GM19239 (cell line): Measurements from ENCODE around the gene PTPRM.
"Not testable (repeated sequence)": the region's sequence is repeated elsewhere in the genome, so short reads cannot be mapped to it uniquely, and the experiment has no call there.

ENCODE experiments used
- DNase-seq: peaks from one replicate; pipeline ENCODE4 v3.0.0; 2011; ENCODE audit warnings: low spot score; ENCODE audit not compliant: insufficient read length
- FAIRE-seq: peaks from 2 replicates; lab custom pipeline; 2011; peaks lifted over from hg19 to GRCh38; lab: Jason Lieb, UNC

Gene PTPRM

GRCh38 chr18:7711495-7711894 lies 144.4 kb downstream of the PTPRM start:
- DNase-seq: no peak
- no peak for FAIRE-seq

GRCh38 chr18:7720395-7720794 lies 153.3 kb downstream of the PTPRM start:
- no peak for FAIRE-seq

GRCh38 chr18:7721532-7721931 lies 154.4 kb downstream of the PTPRM start:
- DNase-seq (no peak), FAIRE-seq (no peak)

More at GRCh38 chr18:7720395-7720794, 153.3 kb downstream of the PTPRM start:
- DNase-seq: no peak

GRCh38 chr18:7722955-7723354 lies 155.8 kb downstream of the PTPRM start:
- FAIRE-seq (no peak), DNase-seq (no peak)

- DNase-seq: no peak
- FAIRE-seq: no peak
Measured at GRCh38 chr18:7723558-7723957, 156.4 kb downstream of the PTPRM start.

GRCh38 chr18:7725473-7725872 lies 158.4 kb downstream of the PTPRM start:
- DNase-seq (no peak), FAIRE-seq (no peak)

- no peak for FAIRE-seq
Measured at GRCh38 chr18:7725897-7726296, 158.8 kb downstream of the PTPRM start.

GRCh38 chr18:7726522-7726921 lies 159.4 kb downstream of the PTPRM start:
- no peak for DNase-seq
- no peak for FAIRE-seq

More at GRCh38 chr18:7725897-7726296, 158.8 kb downstream of the PTPRM start:
- DNase-seq: no peak

GRCh38 chr18:7727361-7728076 lies 160.4 kb downstream of the PTPRM start:
- FAIRE-seq: no peak
- DNase-seq: no peak

GRCh38 chr18:7728297-7728696 lies 161.2 kb downstream of the PTPRM start:
- DNase-seq: no peak

GRCh38 chr18:7729868-7730267 lies 162.8 kb downstream of the PTPRM start:
- FAIRE-seq: no peak

More at GRCh38 chr18:7728297-7728696, 161.2 kb downstream of the PTPRM start:
- FAIRE-seq: no peak

GRCh38 chr18:7730682-7731081 lies 163.6 kb downstream of the PTPRM start:
- FAIRE-seq (no peak), DNase-seq (no peak)

More at GRCh38 chr18:7729868-7730267, 162.8 kb downstream of the PTPRM start:
- DNase-seq: no peak

- DNase-seq (no peak), FAIRE-seq (no peak)
Measured at GRCh38 chr18:7733642-7734041, 166.5 kb downstream of the PTPRM start.

GRCh38 chr18:7735196-7735595 lies 168.1 kb downstream of the PTPRM start:
- DNase-seq: no peak
- FAIRE-seq: no peak

GRCh38 chr18:7735626-7736175 lies 168.6 kb downstream of the PTPRM start:
- FAIRE-seq (no peak), DNase-seq (no peak)

- DNase-seq, FAIRE-seq: not testable (repeated sequence)
Measured at GRCh38 chr18:7736526-7736925, 169.4 kb downstream of the PTPRM start.

- FAIRE-seq: no peak
- DNase-seq: no peak
Measured at GRCh38 chr18:7737550-7737949, 170.4 kb downstream of the PTPRM start.

- DNase-seq (no peak), FAIRE-seq (no peak)
Measured at GRCh38 chr18:7740821-7741220, 173.7 kb downstream of the PTPRM start.

- DNase-seq: no peak
Measured at GRCh38 chr18:7741640-7742039, 174.5 kb downstream of the PTPRM start.

GRCh38 chr18:7742224-7742623 lies 175.1 kb downstream of the PTPRM start:
- FAIRE-seq (no peak), DNase-seq (no peak)

More at GRCh38 chr18:7741640-7742039, 174.5 kb downstream of the PTPRM start:
- no peak for FAIRE-seq

GRCh38 chr18:7743256-7743655 lies 176.1 kb downstream of the PTPRM start:
- FAIRE-seq (no peak), DNase-seq (no peak)

GRCh38 chr18:7746106-7746505 lies 179.0 kb downstream of the PTPRM start:
- no peak for FAIRE-seq
- DNase-seq: no peak
